Muscle of arm (tissue), 12 donors: Measurements from ENCODE around the gene CBLL1. TPM values are rescaled to one million over a fixed set of nuclear protein-coding genes. Genes with fewer than 3 reads are reported as not detected.

Experiments used
- DNase-seq: peaks from one replicate; pipeline ENCODE4 v3.0.0-alpha.2; 2013
- polyA plus RNA-seq, 12 donors: library from polyadenylated mRNA; unstranded; fragments of 120-200 nt; gene quantifications; one replicate each; pipeline ENCODE4 v1.2.1, GENCODE V29; 2013; ENCODE audit not compliant: insufficient read length in 12 of 12

Gene CBLL1
- polyA plus RNA-seq, 12 donors: 18.0 to 29.5 (median 21.2) TPM; not detected in 1

- DNase-seq: no peak
Observed at GRCh38 chr7:107803009-107803610, 59.2 kb downstream of the CBLL1 start, which contains the start of gene SLC26A3. Gene SLC26A3, minus strand, starts transcription at chr7:107803223. Its CDS starts 8,714 bp downstream, at chr7:107794509.

GRCh38 chr7:107809179-107809578, 65.2 kb downstream of the CBLL1 start:
- DNase-seq: no peak

GRCh38 chr7:107810626-107811025, 66.7 kb downstream of the CBLL1 start:
- no peak for DNase-seq

Other genes starting within 250 kb of the CBLL1 start
- gene COG5, start 180.2 kb upstream of the CBLL1 start, polyA plus RNA-seq: 10 to 100 TPM in 11 of 12 donors, not detected in 1; 15.3 to 38.3 (median 30.3) TPM
- 10 to 100 TPM in 5 of 12 donors, 1 to 10 TPM in 6, not detected in 1; 5.9 to 23.5 (median 8.7) TPM for gene DUS4L, start 180.2 kb upstream of the CBLL1 start, polyA plus RNA-seq
- 10 to 100 TPM in 11 of 12 donors, not detected in 1; 45.1 to 67.9 (median 59.3) TPM for gene BCAP29, start 163.9 kb upstream of the CBLL1 start, polyA plus RNA-seq
- gene SLC26A4, start 83.3 kb upstream of the CBLL1 start, polyA plus RNA-seq: 1 to 10 TPM in 4 of 12 donors, under 1 TPM in 6, not detected in 2; 0.50 to 1.6 (median 0.96) TPM
- 10 to 100 TPM in 1 of 12 donors, under 1 TPM in 1, not detected in 10; 0.25 to 26.6 TPM for gene SLC26A3, start 59.1 kb downstream of the CBLL1 start, polyA plus RNA-seq
- 100 to 1,000 TPM in 5 of 12 donors, 10 to 100 TPM in 6, not detected in 1; 66.8 to 128 (median 93.4) TPM for gene DLD, start 147.0 kb downstream of the CBLL1 start, polyA plus RNA-seq